OCI-LY7 (cell line): ENCODE data around the gene ITPKB.

Experiments
- EZH2phosphoT487 ChIP-seq: fragments of 200-600 bp; sonication (generic); IDR thresholded peaks from 2 replicates; pipeline ENCODE4 v1.6.1; 2018; ENCODE audit warnings: low read depth, borderline replicate concordance, mild to moderate bottlenecking, mixed run types, antibody characterized with exemption, low read length, moderate library complexity, mixed read lengths
- TF ChIP-seq, protein P1 (sequence below): fragments of 200-600 bp; sonication (generic); conservative IDR thresholded peaks from 2 replicates; pipeline ENCODE4 v1.5.1; 2014; ENCODE audit warnings: mild to moderate bottlenecking, antibody characterized with exemption, low read length, moderate library complexity, mixed read lengths

DNA sequence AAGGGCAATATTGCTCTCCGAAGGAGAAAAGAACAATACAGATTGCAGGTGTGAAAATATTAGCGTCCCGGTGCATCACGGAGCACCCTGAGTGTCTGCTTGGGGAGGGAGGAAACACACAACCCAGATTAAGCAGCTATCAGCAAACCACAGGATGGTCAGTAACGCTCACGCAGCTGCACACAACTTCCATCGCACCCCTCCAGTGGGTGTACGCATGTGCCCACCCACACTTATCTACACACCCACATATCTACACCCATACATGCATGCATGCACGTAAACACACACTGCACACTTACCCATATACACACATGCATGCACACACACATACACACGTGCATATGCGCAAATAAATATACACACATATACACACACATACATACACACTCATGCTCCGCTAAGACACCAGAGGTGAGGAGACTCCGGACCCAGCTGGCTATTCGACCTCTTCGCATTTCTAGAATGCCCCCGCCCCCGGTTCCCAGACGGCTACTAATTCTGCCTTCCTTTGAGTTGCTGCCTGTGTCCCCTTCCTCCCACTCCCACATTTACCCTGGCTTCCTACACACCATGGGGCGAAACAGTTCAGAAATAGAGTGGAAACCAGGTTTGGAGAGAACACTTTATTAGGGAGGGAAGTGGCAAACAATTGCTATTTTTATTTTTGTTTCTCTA lies 26.2 kb downstream of the ITPKB start:
- TF ChIP-seq, protein P1, sequence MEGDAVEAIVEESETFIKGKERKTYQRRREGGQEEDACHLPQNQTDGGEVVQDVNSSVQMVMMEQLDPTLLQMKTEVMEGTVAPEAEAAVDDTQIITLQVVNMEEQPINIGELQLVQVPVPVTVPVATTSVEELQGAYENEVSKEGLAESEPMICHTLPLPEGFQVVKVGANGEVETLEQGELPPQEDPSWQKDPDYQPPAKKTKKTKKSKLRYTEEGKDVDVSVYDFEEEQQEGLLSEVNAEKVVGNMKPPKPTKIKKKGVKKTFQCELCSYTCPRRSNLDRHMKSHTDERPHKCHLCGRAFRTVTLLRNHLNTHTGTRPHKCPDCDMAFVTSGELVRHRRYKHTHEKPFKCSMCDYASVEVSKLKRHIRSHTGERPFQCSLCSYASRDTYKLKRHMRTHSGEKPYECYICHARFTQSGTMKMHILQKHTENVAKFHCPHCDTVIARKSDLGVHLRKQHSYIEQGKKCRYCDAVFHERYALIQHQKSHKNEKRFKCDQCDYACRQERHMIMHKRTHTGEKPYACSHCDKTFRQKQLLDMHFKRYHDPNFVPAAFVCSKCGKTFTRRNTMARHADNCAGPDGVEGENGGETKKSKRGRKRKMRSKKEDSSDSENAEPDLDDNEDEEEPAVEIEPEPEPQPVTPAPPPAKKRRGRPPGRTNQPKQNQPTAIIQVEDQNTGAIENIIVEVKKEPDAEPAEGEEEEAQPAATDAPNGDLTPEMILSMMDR: no peak
- no peak for TF ChIP-seq EZH2phosphoT487
